Measurements from ENCODE around the gene RITA1. TPM values are rescaled to one million over a fixed set of nuclear protein-coding genes. Genes with fewer than 3 reads are reported as not detected.

Gene RITA1
- total RNA-seq, 1 experiment from 2014 or later = 33.6 TPM

DNA sequence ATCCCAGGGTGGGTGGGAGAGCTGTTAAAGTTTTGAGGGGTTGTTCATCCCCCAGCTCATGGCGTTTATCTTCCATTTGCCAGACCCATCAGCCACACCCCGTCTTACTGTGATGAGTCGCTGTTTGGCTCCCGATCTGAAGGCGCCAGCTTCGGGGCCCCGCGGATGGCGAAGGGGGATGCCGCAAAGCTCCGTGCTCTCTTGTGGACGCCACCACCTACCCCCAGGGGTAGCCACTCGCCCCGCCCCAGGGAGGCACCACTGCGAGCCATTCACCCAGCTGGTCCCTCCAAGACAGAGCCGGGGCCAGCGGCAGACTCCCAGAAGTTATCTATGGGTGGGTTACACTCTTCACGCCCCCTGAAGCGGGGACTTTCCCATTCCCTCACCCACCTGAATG lies 5.7 kb downstream of the RITA1 start:
- Mint-ChIP-seq H3K27me3 (ENCODE audit: insufficient read depth, unreplicated experiment) (no peaks in the 10 kb centered on the region), H3K4me1 (ENCODE audit: low read depth, unreplicated experiment) (peaks cover 21% of the 10 kb centered on the region), H3K36me3 (ENCODE audit: insufficient read depth, unreplicated experiment) (peaks cover 60% of the 10 kb centered on the region), H3K9me3 (ENCODE audit: unreplicated experiment) (no peaks in the 10 kb centered on the region), H3K27ac (ENCODE audit: unreplicated experiment) (no peak overlapping the region), H3K4me3 (ENCODE audit: unreplicated experiment) (no peak overlapping the region)
- Histone ChIP-seq H3K27me3 (replicated peaks; ENCODE audit: control insufficient read depth, insufficient read depth, low read length) (no peaks in the 10 kb centered on the region), H3K36me3 (ENCODE audit: control insufficient read depth, insufficient read depth, low read length) (peaks cover 5% of the 10 kb centered on the region; the same call in 1 of the 2 replicates), H3K4me1 (peaks cover 11% of the 10 kb centered on the region), H3K9me3 (no peaks in the 10 kb centered on the region), H3K4me3 (ENCODE audit: low read depth, low read length) (no peak overlapping the region)
- no TSS peak for BruUV-seq (replicated peaks)
- POLR2A ChIA-PET = interaction anchor here (1.0 kb wide), 1 partner anchor 31 kb away, joined by 3 read pairs; no protein-coding TSS in a partner anchor
- no peak for DNase-seq
- CTCF ChIA-PET = no interaction called here
- intact Hi-C loops (cut with micrococcal nuclease; ENCODE audit: unreplicated experiment) = no loop called here
- TF ChIP-seq, protein P1, sequence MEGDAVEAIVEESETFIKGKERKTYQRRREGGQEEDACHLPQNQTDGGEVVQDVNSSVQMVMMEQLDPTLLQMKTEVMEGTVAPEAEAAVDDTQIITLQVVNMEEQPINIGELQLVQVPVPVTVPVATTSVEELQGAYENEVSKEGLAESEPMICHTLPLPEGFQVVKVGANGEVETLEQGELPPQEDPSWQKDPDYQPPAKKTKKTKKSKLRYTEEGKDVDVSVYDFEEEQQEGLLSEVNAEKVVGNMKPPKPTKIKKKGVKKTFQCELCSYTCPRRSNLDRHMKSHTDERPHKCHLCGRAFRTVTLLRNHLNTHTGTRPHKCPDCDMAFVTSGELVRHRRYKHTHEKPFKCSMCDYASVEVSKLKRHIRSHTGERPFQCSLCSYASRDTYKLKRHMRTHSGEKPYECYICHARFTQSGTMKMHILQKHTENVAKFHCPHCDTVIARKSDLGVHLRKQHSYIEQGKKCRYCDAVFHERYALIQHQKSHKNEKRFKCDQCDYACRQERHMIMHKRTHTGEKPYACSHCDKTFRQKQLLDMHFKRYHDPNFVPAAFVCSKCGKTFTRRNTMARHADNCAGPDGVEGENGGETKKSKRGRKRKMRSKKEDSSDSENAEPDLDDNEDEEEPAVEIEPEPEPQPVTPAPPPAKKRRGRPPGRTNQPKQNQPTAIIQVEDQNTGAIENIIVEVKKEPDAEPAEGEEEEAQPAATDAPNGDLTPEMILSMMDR (IDR thresholded peaks at IDR 0.05; ENCODE audit: insufficient read depth in 1 of 2, low read depth in 1 of 2, low read length in 1 of 2, severe bottlenecking in 1 of 2, unreplicated experiment in 1 of 2) = no peak

DNA sequence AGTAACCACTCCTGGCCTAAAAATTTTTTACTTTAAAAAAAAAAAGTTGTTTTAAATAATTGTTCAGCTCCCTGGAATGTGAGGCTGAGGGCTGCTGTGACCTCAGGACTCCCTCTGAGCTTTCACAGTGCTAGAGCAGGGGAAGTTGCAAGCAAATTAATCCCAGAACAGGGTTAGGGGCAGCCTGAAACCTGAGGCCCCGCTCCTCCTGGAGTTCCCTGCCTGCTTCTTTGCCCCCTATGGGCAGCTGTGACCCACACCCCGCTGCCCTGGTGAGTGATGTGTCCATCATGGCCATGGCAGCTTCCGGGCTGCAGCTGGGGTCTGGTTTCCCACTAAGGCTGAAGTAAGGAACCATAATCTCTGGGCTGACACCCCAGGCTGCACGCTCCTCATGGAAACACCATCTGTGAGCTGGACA lies 9.5 kb downstream of the RITA1 start:
- TF ChIP-seq, protein P1 (IDR thresholded peaks at IDR 0.05; ENCODE audit: insufficient read depth in 1 of 2, low read depth in 1 of 2, low read length in 1 of 2, severe bottlenecking in 1 of 2, unreplicated experiment in 1 of 2) = no peak
- BruUV-seq (replicated peaks) = no TSS peak
- intact Hi-C loops (cut with micrococcal nuclease; ENCODE audit: unreplicated experiment) = loop anchor here (5.0 kb wide), 3 partner anchors 77 to 232 kb away; partner anchors contain the start of gene PLBD2
- Mint-ChIP-seq H3K4me1 (ENCODE audit: low read depth, unreplicated experiment) (peaks cover 7% of the 10 kb centered on the region), H3K4me3 (ENCODE audit: unreplicated experiment) (no peak overlapping the region), H3K27me3 (ENCODE audit: insufficient read depth, unreplicated experiment) (no peaks in the 10 kb centered on the region), H3K27ac (ENCODE audit: unreplicated experiment) (no peak overlapping the region), H3K9me3 (ENCODE audit: unreplicated experiment) (no peaks in the 10 kb centered on the region), H3K36me3 (ENCODE audit: insufficient read depth, unreplicated experiment) (peaks cover 37% of the 10 kb centered on the region)
- H3K27me3 ChIP-seq (replicated peaks; ENCODE audit: control insufficient read depth, insufficient read depth, low read length) = no peaks in the 10 kb centered on the region
- H3K9me3 ChIP-seq = no peaks in the 10 kb centered on the region
- peaks cover 11% of the 10 kb centered on the region for H3K4me1 ChIP-seq
- 0 out of 2 replicates have a peak, but pooled peaks cover 1% of the 10 kb centered on the region for H3K36me3 ChIP-seq (ENCODE audit: control insufficient read depth, insufficient read depth, low read length)
- DNase-seq = no peak
- ChIA-PET CTCF (no interaction called here), POLR2A (interaction anchor here (0.9 kb wide), 1 partner anchor 26 kb away, joined by 5 read pairs; the partner anchor contains the start of gene TPCN1)
- no peak overlapping the region for H3K4me3 ChIP-seq (ENCODE audit: low read depth, low read length)

DNA sequence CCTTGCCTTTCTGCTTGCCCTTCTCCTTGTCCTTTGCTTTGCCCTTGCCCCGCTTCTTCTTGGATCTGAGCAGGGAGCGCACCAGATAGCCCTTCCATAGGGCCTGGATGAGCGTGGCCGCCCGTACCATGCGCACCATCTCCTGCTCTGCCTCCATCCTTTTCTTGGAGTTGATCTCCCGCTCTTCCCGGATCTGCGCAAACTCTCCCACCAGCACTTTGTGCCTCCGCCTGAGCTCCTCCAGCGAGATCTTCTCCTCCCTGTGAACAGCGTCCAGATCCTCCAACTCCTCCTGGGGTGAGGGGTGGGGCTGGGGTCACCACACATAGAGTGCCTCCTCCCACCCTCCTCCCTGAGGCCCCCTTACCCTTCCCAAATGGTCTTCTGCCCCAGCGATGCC lies 10.1 kb downstream of the RITA1 start:
- H3K27ac Mint-ChIP-seq (ENCODE audit: unreplicated experiment) = no peak overlapping the region
- intact Hi-C loops (cut with micrococcal nuclease; ENCODE audit: unreplicated experiment) = loop anchor here (5.0 kb wide), 3 partner anchors 77 to 232 kb away; partner anchors contain the start of gene PLBD2
- no peaks in the 10 kb centered on the region for H3K27me3 Mint-ChIP-seq (ENCODE audit: insufficient read depth, unreplicated experiment)
- Histone ChIP-seq H3K9me3 (no peaks in the 10 kb centered on the region), H3K4me1 (peaks cover 9% of the 10 kb centered on the region), H3K27me3 (replicated peaks; ENCODE audit: control insufficient read depth, insufficient read depth, low read length) (no peaks in the 10 kb centered on the region), H3K36me3 (ENCODE audit: control insufficient read depth, insufficient read depth, low read length) (0 out of 2 replicates have a peak, but pooled peaks cover 1% of the 10 kb centered on the region), H3K4me3 (ENCODE audit: low read depth, low read length) (no peak overlapping the region)
- H3K4me3 Mint-ChIP-seq (ENCODE audit: unreplicated experiment) = no peak overlapping the region
- DNase-seq = no peak
- TF ChIP-seq, protein P1 (IDR thresholded peaks at IDR 0.05; ENCODE audit: insufficient read depth in 1 of 2, low read depth in 1 of 2, low read length in 1 of 2, severe bottlenecking in 1 of 2, unreplicated experiment in 1 of 2) = no peak
- ChIA-PET CTCF (no interaction called here), POLR2A (interaction anchor here (0.9 kb wide), 1 partner anchor 26 kb away, joined by 5 read pairs; the partner anchor contains the start of gene TPCN1)
- BruUV-seq (replicated peaks) = no TSS peak
- peaks cover 36% of the 10 kb centered on the region for H3K36me3 Mint-ChIP-seq (ENCODE audit: insufficient read depth, unreplicated experiment)
- peaks cover 7% of the 10 kb centered on the region for H3K4me1 Mint-ChIP-seq (ENCODE audit: low read depth, unreplicated experiment)
- H3K9me3 Mint-ChIP-seq (ENCODE audit: unreplicated experiment) = no peaks in the 10 kb centered on the region
